H9 (cell line): Measurements from ENCODE around the gene DPCD. TPM values are rescaled to one million over a fixed set of nuclear protein-coding genes. Genes with fewer than 3 reads are reported as not detected.

Experiments used
- DNase-seq: peaks from one replicate; pipeline ENCODE4 v3.0.0-alpha.2; 2017
- H2AFZ ChIP-seq: one replicate; pipeline ENCODE4 v1.6.1; 2013; ENCODE audit warnings: mild to moderate bottlenecking, low read length, control low read depth, moderate library complexity
- H2AK5ac ChIP-seq: 2 replicates; pipeline ENCODE4 v1.6.1; 2013; ENCODE audit warnings: low read length, control low read depth, mixed read lengths; ENCODE audit not compliant: insufficient read length
- H2BK120ac ChIP-seq: one replicate; pipeline ENCODE4 v1.6.1; 2013; ENCODE audit warnings: low read depth, mild to moderate bottlenecking, low read length, control low read depth, inconsistent platforms; ENCODE audit not compliant: poor library complexity, severe bottlenecking
- H2BK12ac ChIP-seq: 2 replicates; pipeline ENCODE4 v1.6.1; 2013; ENCODE audit warnings: low read length, control low read depth, mixed read lengths, low read depth; ENCODE audit not compliant: insufficient read length
- H2BK15ac ChIP-seq: 2 replicates; pipeline ENCODE4 v1.6.1; 2013; ENCODE audit warnings: low read depth, low read length, control low read depth
- H2BK20ac ChIP-seq: one replicate; pipeline ENCODE4 v1.6.1; 2013; ENCODE audit warnings: low read depth, mild to moderate bottlenecking, low read length, control low read depth, inconsistent platforms; ENCODE audit not compliant: poor library complexity, severe bottlenecking
- H2BK5ac ChIP-seq: 2 replicates; pipeline ENCODE4 v1.6.1; 2013; ENCODE audit warnings: low read length, control low read depth, mixed read lengths; ENCODE audit not compliant: insufficient read length
- H3K14ac ChIP-seq: 2 replicates; pipeline ENCODE4 v1.6.1; 2013; ENCODE audit warnings: low read length, control low read depth; ENCODE audit not compliant: insufficient read depth
- H3K18ac ChIP-seq: 2 replicates; pipeline ENCODE4 v1.6.1; 2013; ENCODE audit warnings: low read depth, mild to moderate bottlenecking, mixed read lengths, low read length, control low read depth; ENCODE audit not compliant: insufficient read length
- H3K23ac ChIP-seq: 2 replicates; pipeline ENCODE4 v1.6.1; 2013; ENCODE audit warnings: low read length, control low read depth, mixed read lengths, low read depth; ENCODE audit not compliant: insufficient read length
- H3K23me2 ChIP-seq: 2 replicates; pipeline ENCODE4 v1.6.1; 2013; ENCODE audit warnings: low read depth, mild to moderate bottlenecking, mixed read lengths, low read length, control low read depth; ENCODE audit not compliant: insufficient read length, poor library complexity, severe bottlenecking
- H3K27ac ChIP-seq: 2 replicates; pipeline ENCODE4 v1.5.1; 2013; ENCODE audit warnings: low read length, control low read depth, mixed read lengths, low read depth; ENCODE audit not compliant: insufficient read length
- H3K27me3 ChIP-seq: 2 replicates; pipeline ENCODE4 v1.6.1; 2013; ENCODE audit warnings: low read length, control low read depth, inconsistent platforms; ENCODE audit not compliant: insufficient read depth
- H3K4ac ChIP-seq: 2 replicates; pipeline ENCODE4 v1.6.1; 2013; ENCODE audit warnings: low read depth, mild to moderate bottlenecking, control low read depth, inconsistent platforms, low read length, moderate library complexity
- H3K4me1 ChIP-seq: 2 replicates; pipeline ENCODE4 v1.6.1; 2013; ENCODE audit warnings: low read length, control low read depth, inconsistent platforms; ENCODE audit not compliant: insufficient read depth
- H3K4me2 ChIP-seq: 2 replicates; pipeline ENCODE4 v1.6.1; 2013; ENCODE audit warnings: low read length, control low read depth, mixed read lengths; ENCODE audit not compliant: insufficient read length, insufficient read depth
- H3K56ac ChIP-seq: 2 replicates; pipeline ENCODE4 v1.6.1; 2013; ENCODE audit warnings: low read depth, mild to moderate bottlenecking, mixed read lengths, low read length, control low read depth; ENCODE audit not compliant: insufficient read length
- H3K79me1 ChIP-seq: 2 replicates; pipeline ENCODE4 v1.6.1; 2013; ENCODE audit warnings: low read depth, mild to moderate bottlenecking, moderate library complexity, low read length, control low read depth, inconsistent platforms; ENCODE audit not compliant: insufficient read depth, poor library complexity, severe bottlenecking
- H3K79me2 ChIP-seq: 2 replicates; pipeline ENCODE4 v1.6.1; 2013; ENCODE audit warnings: low read length, control low read depth, inconsistent platforms; ENCODE audit not compliant: insufficient read depth
- H3K9ac ChIP-seq: 2 replicates; pipeline ENCODE4 v1.6.1; 2013; ENCODE audit warnings: low read length, control low read depth, mixed read lengths; ENCODE audit not compliant: insufficient read length; ENCODE audit errors: extremely low read depth
- H3K9me3 ChIP-seq: one replicate; pipeline ENCODE4 v1.6.1; 2013; ENCODE audit warnings: low read depth, low read length, inconsistent platforms; ENCODE audit not compliant: control insufficient read depth
- H3T11ph ChIP-seq: one replicate; pipeline ENCODE4 v1.6.1; 2013; ENCODE audit warnings: mild to moderate bottlenecking, low read length, control low read depth, inconsistent platforms
- H4K20me1 ChIP-seq: one replicate; pipeline ENCODE4 v1.6.1; 2013; ENCODE audit not compliant: control insufficient read depth, insufficient read length, insufficient read depth
- H4K5ac ChIP-seq: 2 replicates; pipeline ENCODE4 v1.6.1; 2013; ENCODE audit warnings: low read depth, mild to moderate bottlenecking, mixed read lengths, low read length, control low read depth; ENCODE audit not compliant: insufficient read length
- H4K8ac ChIP-seq: replicated peaks from 2 replicates; pipeline ENCODE4 v1.6.1; 2013; ENCODE audit warnings: low read length, control low read depth, mixed read lengths, low read depth; ENCODE audit not compliant: insufficient read length
- H4K91ac ChIP-seq: 2 replicates; pipeline ENCODE4 v1.6.1; 2013; ENCODE audit warnings: low read depth, mild to moderate bottlenecking, moderate library complexity, mixed read lengths, low read length, control low read depth; ENCODE audit not compliant: insufficient read length
- H3K27ac Mint-ChIP-seq, 3 experiments: 2 replicates in 2 of 3; 3 replicates in 1 of 3; pipeline ENCODE4 v1.8.0; 2020 to 2021; ENCODE audit warnings: mixed read lengths in 3 of 3, mild to moderate bottlenecking in 1 of 3, moderate library complexity in 1 of 3
- H3K27me3 Mint-ChIP-seq: 2 replicates; pipeline ENCODE4 v1.8.0; 2021; ENCODE audit warnings: low read depth, mild to moderate bottlenecking, moderate library complexity, mixed read lengths
- H3K36me3 Mint-ChIP-seq, 3 experiments: 2 replicates in 2 of 3; 3 replicates in 1 of 3; pipeline ENCODE4 v1.8.0; 2020 to 2021; ENCODE audit warnings: low read depth in 3 of 3, mixed read lengths in 3 of 3; ENCODE audit not compliant: insufficient read depth in 1 of 3
- H3K4me1 Mint-ChIP-seq, 2 experiments: 2 replicates each; pipeline ENCODE4 v1.8.0; 2020; ENCODE audit warnings: mixed read lengths in 2 of 2
- H3K4me3 Mint-ChIP-seq, 2 experiments: 2 replicates in 1 of 2; 3 replicates in 1 of 2; pipeline ENCODE4 v1.8.0; 2020 to 2021; ENCODE audit warnings: mild to moderate bottlenecking in 2 of 2, mixed read lengths in 2 of 2, moderate library complexity in 1 of 2
- H3K9me3 Mint-ChIP-seq, 2 experiments: 2 replicates in 1 of 2; 3 replicates in 1 of 2; pipeline ENCODE4 v1.8.0; 2020; ENCODE audit warnings: mild to moderate bottlenecking in 2 of 2, mixed read lengths in 2 of 2, moderate library complexity in 1 of 2
- CTCF ChIP-seq: fragments of 200-600 bp; sonication (generic); conservative IDR thresholded peaks from 3 replicates; pipeline ENCODE4 v1.8.0; 2021; ENCODE audit warnings: antibody characterized with exemption, mild to moderate bottlenecking
- WGBS: extraction: QIAGEN DNeasy Blood & Tissue Kit; methylation state at CpG from one replicate; pipeline ENCODE4 v1.1.7; 2013; ENCODE audit warnings: missing lambda C conversion rate, low lambda C conversion rate, mixed read lengths; ENCODE audit not compliant: insufficient read length; ENCODE audit errors: extremely low coverage; 5-methylcytosine and 5-hydroxymethylcytosine counted together
- total RNA-seq: library from RNA; stranded (reverse); gene quantifications from 2 replicates; pipeline ENCODE4 v1.2.1, GENCODE V29; 2021

Gene DPCD
- total RNA-seq, 1 experiment from 2014 or later: 21.8 TPM

- no peak overlapping the region for H3K9ac ChIP-seq
- no peak overlapping the region for H3K4ac ChIP-seq
- no peaks in the 10 kb centered on the region for H3K4me1 ChIP-seq
- H2BK5ac ChIP-seq: no peak overlapping the region
- no peak for TF ChIP-seq CTCF
- Mint-ChIP-seq H3K27me3 (no peaks in the 10 kb centered on the region), H3K27ac (no peak overlapping the region), H3K36me3 (peaks cover 6 to 28% (median 11%) of the 10 kb centered on the region in 3 experiments; a peak in 6 of 7 replicates), H3K9me3 (no peaks in the 10 kb centered on the region), H3K4me1 (peaks cover 6 to 8% of the 10 kb centered on the region in 2 experiments), H3K4me3 (no peak overlapping the region)
- no peak overlapping the region for H3K14ac ChIP-seq
- no peak overlapping the region for H2AK5ac ChIP-seq
- no peak overlapping the region for H4K8ac ChIP-seq
- no peaks in the 10 kb centered on the region for H3K9me3 ChIP-seq
- no peak overlapping the region for H3T11ph ChIP-seq
- H4K5ac ChIP-seq: no peak overlapping the region
- no peak overlapping the region for H3K27ac ChIP-seq
- no peaks in the 10 kb centered on the region for H3K23me2 ChIP-seq
- no peak overlapping the region for H3K56ac ChIP-seq
- H2BK12ac ChIP-seq: no peak overlapping the region
- H3K18ac ChIP-seq: no peak overlapping the region
- no peaks in the 10 kb centered on the region for H3K79me2 ChIP-seq
- H4K20me1 ChIP-seq: no peaks in the 10 kb centered on the region
- no peak overlapping the region for H3K4me2 ChIP-seq
- no peak overlapping the region for H2BK20ac ChIP-seq
- no peaks in the 10 kb centered on the region for H3K79me1 ChIP-seq
- no peak overlapping the region for H2BK120ac ChIP-seq
- H2BK15ac ChIP-seq: no peak overlapping the region
- no peak overlapping the region for H3K23ac ChIP-seq
- WGBS: no CpG with 5 or more reads among the region's 1 CpG
- DNase-seq: no peak
- no peaks in the 10 kb centered on the region for H3K27me3 ChIP-seq
- H2AFZ ChIP-seq: no peak overlapping the region
- no peak overlapping the region for H4K91ac ChIP-seq
These were observed 35.4 kb downstream of the DPCD start for GRCh38 chr10:101623528-101623927.
